ENCODE data around the gene RPS6KB2. TPM values are rescaled to one million over a fixed set of nuclear protein-coding genes. Genes with fewer than 3 reads are reported as not detected.

Gene RPS6KB2
- total and polyA plus RNA-seq, 5 donors = 29.0 to 39.6 (median 29.6) TPM

GRCh38 chr11:67390947-67391303 is 37.4 kb upstream of the RPS6KB2 start:
- Histone ChIP-seq H3K4me3 (ENCODE audit: low read length) (peak overlapping the region; percentile 73), H3K4me1 (ENCODE audit: control insufficient read depth, insufficient read depth, low read length) (peaks cover 2% of the 10 kb centered on the region), H3K27ac (ENCODE audit: low read length) (peak overlapping the region; percentile 44), H3K27me3 (ENCODE audit: control insufficient read depth, insufficient read depth) (no peaks in the 10 kb centered on the region), H3K9me3 (ENCODE audit: control insufficient read depth, low read length) (no peaks in the 10 kb centered on the region)
- DNase-seq (no peak), ATAC-seq (no peak)
- WGBS = 13% methylated on average over 15 of the region's 15 CpGs
- intact Hi-C loops (cut with DNase I) = loop anchor here in 3 of 4 donors (5.0 to 10.0 kb wide), 3 partner anchors 39 to 116 kb away; partner anchors contain the start of genes CDK2AP2 (in 2 of the 3), PITPNM1 (in 2 of the 3) and POLD4 (in 1 of the 3)

- DNase-seq (peak; percentile 96 to 99 (median 98)), ATAC-seq (peak; percentile 88 to 90)
- WGBS = under 1% methylated on average over 75 of the region's 75 CpGs
- peaks cover 2% of the 10 kb centered on the region for H3K4me1 ChIP-seq (ENCODE audit: control insufficient read depth, insufficient read depth, low read length)
- no peaks in the 10 kb centered on the region for H3K27me3 ChIP-seq (ENCODE audit: control insufficient read depth, insufficient read depth)
- H3K27ac ChIP-seq (ENCODE audit: low read length) = peak within 1 kb of the TSS; percentile 44
- H3K4me3 ChIP-seq (ENCODE audit: low read length) = peak within 1 kb of the TSS; percentile 73
- intact Hi-C loops (cut with DNase I) = loop anchor here in 3 of 4 donors (5.0 to 10.0 kb wide), 3 partner anchors 39 to 116 kb away; partner anchors contain the start of genes CDK2AP2 (in 2 of the 3), PITPNM1 (in 2 of the 3) and POLD4 (in 1 of the 3)
- no peaks in the 10 kb centered on the region for H3K9me3 ChIP-seq (ENCODE audit: control insufficient read depth, low read length)
Observed at GRCh38 chr11:67391304-67392182, 36.8 kb upstream of the RPS6KB2 start, which contains the start of gene RAD9A. RAD9A (plus strand) TSS chr11:67391986; CDS start chr11:67392045, 59 bp downstream.

DNA sequence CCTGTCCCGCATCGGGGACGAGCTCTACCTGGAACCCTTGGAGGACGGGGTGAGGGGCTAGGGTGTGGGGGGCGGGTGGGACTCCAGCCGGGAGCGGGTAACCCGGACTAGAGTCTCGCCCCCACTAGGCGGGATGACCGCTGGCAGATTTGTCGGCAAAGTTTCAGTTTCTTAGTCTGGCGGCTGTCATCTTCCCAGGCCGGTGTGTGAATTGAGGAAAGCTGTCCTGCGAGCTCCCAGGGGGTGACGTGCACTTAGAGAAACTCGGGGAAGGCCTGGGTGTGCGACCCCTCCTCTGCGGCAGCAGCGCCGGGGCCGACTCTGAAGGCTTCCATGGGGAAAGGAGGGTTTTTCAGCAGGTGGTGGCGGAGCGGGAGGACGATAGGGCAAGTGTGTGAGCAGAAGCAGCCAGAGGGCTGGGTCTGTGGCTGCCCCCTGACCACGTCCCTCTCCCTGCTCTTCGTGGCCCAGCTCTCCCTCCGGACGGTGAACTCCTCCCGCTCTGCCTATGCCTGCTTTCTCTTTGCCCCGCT is 36.0 kb upstream of the RPS6KB2 start:
- peak overlapping the region; percentile 73 for H3K4me3 ChIP-seq (ENCODE audit: low read length)
- H3K9me3 ChIP-seq (ENCODE audit: control insufficient read depth, low read length) = no peaks in the 10 kb centered on the region
- peak overlapping the region; percentile 32 for H3K27ac ChIP-seq (ENCODE audit: low read length)
- 8% methylated on average over 31 of the region's 31 CpGs for WGBS
- H3K4me1 ChIP-seq (ENCODE audit: control insufficient read depth, insufficient read depth, low read length) = peaks cover 2% of the 10 kb centered on the region
- ATAC-seq (peak; percentile 1), DNase-seq (no peak)
- no peaks in the 10 kb centered on the region for H3K27me3 ChIP-seq (ENCODE audit: control insufficient read depth, insufficient read depth)
- intact Hi-C loops (cut with DNase I) = loop anchor here in 3 of 4 donors (5.0 to 10.0 kb wide), 3 partner anchors 40 to 115 kb away; partner anchors contain the start of genes CDK2AP2 (in 2 of the 3), PITPNM1 (in 2 of the 3) and POLD4 (in 1 of the 3)

- H3K9me3 ChIP-seq (ENCODE audit: control insufficient read depth, low read length) = no peaks in the 10 kb centered on the region
- intact Hi-C loops (cut with DNase I) = loop anchor here in 3 of 4 donors (5.0 to 10.0 kb wide), 3 partner anchors 41 to 114 kb away; partner anchors contain the start of genes CDK2AP2 (in 2 of the 3), PITPNM1 (in 2 of the 3) and POLD4 (in 1 of the 3)
- H3K27ac ChIP-seq (ENCODE audit: low read length) = no peak overlapping the region
- no peak for ATAC-seq
- no peaks in the 10 kb centered on the region for H3K27me3 ChIP-seq (ENCODE audit: control insufficient read depth, insufficient read depth)
- peaks cover 2% of the 10 kb centered on the region for H3K4me1 ChIP-seq (ENCODE audit: control insufficient read depth, insufficient read depth, low read length)
- peak in 1 of 3 donors; percentile 47 for DNase-seq
- WGBS = 92% methylated on average over 18 of the region's 18 CpGs
- no peak overlapping the region for H3K4me3 ChIP-seq (ENCODE audit: low read length)
Observed at GRCh38 chr11:67393437-67393836, 34.9 kb upstream of the RPS6KB2 start.

- peaks cover 2% of the 10 kb centered on the region for H3K4me1 ChIP-seq (ENCODE audit: control insufficient read depth, insufficient read depth, low read length)
- intact Hi-C loops (cut with DNase I) = loop anchor here in 3 of 4 donors (5.0 to 10.0 kb wide), 3 partner anchors 42 to 113 kb away; partner anchors contain the start of genes CDK2AP2 (in 2 of the 3), PITPNM1 (in 2 of the 3) and POLD4 (in 1 of the 3)
Observed at GRCh38 chr11:67393990-67394389, 34.3 kb upstream of the RPS6KB2 start.

DNA sequence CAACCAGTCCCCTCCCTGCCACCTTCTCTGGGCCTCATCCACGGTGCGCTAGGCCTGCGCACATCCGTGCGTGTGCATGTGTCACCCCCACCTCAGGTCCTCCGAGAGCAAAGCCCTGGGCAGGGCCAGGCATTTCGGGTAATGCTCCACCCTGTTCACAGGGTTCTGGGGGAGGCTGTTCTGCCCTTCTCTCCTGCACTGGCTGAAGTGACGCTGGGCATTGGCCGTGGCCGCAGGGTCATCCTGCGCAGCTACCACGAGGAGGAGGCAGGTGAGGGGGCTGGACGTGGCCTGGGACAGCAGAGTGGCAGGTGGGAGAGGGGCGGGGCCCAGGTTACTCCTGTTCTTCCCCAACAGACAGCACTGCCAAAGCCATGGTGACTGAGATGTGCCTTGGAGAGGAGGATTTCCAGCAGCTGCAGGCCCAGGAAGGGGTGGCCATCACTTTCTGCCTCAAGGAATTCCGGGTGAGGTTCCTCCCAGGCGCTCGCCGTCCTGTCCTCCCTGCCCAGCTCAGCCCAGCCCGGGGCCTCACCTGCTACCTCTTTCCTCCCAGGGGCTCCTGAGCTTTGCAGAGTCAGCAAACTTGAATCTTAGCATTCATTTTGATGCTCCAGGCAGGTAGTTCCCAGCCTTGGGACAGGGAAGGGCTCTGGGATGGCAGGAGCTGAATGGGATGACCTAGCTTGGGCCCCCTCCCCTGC is 32.6 kb upstream of the RPS6KB2 start:
- no peaks in the 10 kb centered on the region for H3K9me3 ChIP-seq (ENCODE audit: control insufficient read depth, low read length)
- no peak overlapping the region for H3K27ac ChIP-seq (ENCODE audit: low read length)
- 85% methylated on average over 19 of the region's 19 CpGs for WGBS
- peaks cover 7% of the 10 kb centered on the region for H3K4me1 ChIP-seq (ENCODE audit: control insufficient read depth, insufficient read depth, low read length)
- intact Hi-C loops (cut with DNase I) = loop anchor here in 1 of 4 donors (10.0 kb wide), 1 partner anchor 109 kb away; the partner anchor contains the start of genes CDK2AP2 and PITPNM1
- ATAC-seq = no peak
- no peaks in the 10 kb centered on the region for H3K27me3 ChIP-seq (ENCODE audit: control insufficient read depth, insufficient read depth)
- peak in 1 of 3 donors; percentile 47 for DNase-seq
- H3K4me3 ChIP-seq (ENCODE audit: low read length) = no peak overlapping the region

More at GRCh38 chr11:67393990-67394389, 34.3 kb upstream of the RPS6KB2 start:
- WGBS = 77% methylated on average over 5 of the region's 5 CpGs
- Histone ChIP-seq H3K27me3 (ENCODE audit: control insufficient read depth, insufficient read depth) (no peaks in the 10 kb centered on the region), H3K27ac (ENCODE audit: low read length) (no peak overlapping the region), H3K4me3 (ENCODE audit: low read length) (no peak overlapping the region), H3K9me3 (ENCODE audit: control insufficient read depth, low read length) (no peaks in the 10 kb centered on the region)
- no peak for ATAC-seq
- DNase-seq = peak in 1 of 3 donors; percentile 30

DNA sequence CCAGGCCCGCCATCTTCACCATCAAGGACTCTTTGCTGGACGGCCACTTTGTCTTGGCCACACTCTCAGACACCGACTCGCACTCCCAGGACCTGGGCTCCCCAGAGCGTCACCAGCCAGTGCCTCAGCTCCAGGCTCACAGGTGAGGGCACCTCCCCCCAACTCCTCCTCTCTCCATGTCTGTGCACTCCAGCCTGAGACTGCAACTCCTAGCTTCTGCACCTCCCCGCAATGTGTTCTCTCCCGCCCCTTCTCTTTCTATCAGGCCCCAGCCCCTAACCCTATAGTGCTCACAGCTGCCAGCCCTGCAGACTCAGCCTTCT is 32.1 kb upstream of the RPS6KB2 start:
- no peaks in the 10 kb centered on the region for H3K9me3 ChIP-seq (ENCODE audit: control insufficient read depth, low read length)
- no peaks in the 10 kb centered on the region for H3K27me3 ChIP-seq (ENCODE audit: control insufficient read depth, insufficient read depth)
- peaks cover 9% of the 10 kb centered on the region for H3K4me1 ChIP-seq (ENCODE audit: control insufficient read depth, insufficient read depth, low read length)
- no peak for ATAC-seq
- intact Hi-C loops (cut with DNase I) = loop anchor here in 1 of 4 donors (10.0 kb wide), 1 partner anchor 109 kb away; the partner anchor contains the start of genes CDK2AP2 and PITPNM1
- peak in 1 of 3 donors; percentile 35 for DNase-seq
- no peak overlapping the region for H3K27ac ChIP-seq (ENCODE audit: low read length)
- H3K4me3 ChIP-seq (ENCODE audit: low read length) = no peak overlapping the region
- WGBS = 90% methylated on average over 7 of the region's 7 CpGs

DNA sequence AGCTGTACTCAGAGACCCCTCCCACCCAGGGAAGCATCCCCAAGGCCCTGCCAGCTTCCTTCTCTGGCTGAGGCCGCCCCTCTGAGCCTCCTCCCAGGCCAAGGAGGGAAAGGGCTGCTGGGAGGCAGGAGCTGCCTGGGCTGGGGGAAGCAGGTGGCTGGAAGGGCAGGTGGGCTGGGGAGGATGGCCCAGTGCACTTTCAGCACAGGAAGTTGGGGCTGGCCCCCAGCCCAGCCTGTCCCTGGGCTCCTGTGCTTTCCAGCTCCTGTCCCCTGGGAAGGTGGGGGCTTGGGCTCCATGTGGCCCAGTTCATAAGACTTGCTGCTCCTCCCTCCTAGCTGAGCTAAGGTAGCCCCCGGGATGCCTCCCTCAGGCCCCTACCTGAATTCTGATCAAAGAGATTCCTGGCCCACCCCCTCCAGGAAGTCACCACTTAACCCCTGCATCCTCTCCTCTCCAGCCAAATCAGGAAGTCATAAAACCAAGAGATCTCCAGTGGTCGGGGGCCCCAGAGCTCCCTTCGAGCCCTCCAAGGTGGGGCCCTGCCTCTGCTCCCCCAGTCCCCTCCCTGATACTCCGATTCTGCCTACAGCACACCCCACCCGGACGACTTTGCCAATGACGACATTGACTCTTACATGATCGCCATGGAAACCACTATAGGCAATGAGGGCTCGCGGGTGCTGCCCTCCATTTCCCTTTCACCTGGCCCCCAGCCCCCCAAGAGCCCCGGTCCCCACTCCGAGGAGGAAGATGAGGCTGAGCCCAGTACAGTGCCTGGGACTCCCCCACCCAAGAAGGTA is 31.5 kb upstream of the RPS6KB2 start:
- 51% methylated on average over 13 of the region's 13 CpGs for WGBS
- H3K27ac ChIP-seq (ENCODE audit: low read length) = no peak overlapping the region
- ATAC-seq = no peak

DNA sequence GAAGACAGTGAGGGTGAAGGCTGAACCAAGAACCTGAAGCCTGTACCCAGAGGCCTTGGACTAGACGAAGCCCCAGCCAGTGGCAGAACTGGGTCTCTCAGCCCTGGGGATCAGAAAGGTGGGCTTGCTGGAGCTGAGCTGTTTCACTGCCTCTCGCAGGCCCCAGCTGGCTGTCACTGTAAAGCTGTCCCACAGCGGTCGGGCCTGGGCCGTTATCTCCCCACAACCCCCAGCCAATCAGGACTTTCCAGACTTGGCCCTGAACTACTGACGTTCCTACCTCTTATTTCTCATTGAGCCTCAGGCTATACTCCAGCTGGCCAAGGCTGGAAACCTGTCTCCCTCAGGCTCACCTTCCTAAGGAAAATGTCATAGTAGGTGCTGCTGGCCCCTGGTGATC is 30.8 kb upstream of the RPS6KB2 start:
- WGBS = 57% methylated on average over 6 of the region's 6 CpGs
- intact Hi-C loops (cut with DNase I) = loop anchor here in 1 of 4 donors (10.0 kb wide), 1 partner anchor 107 kb away; the partner anchor contains the start of genes CDK2AP2 and PITPNM1
- no peaks in the 10 kb centered on the region for H3K9me3 ChIP-seq (ENCODE audit: control insufficient read depth, low read length)
- ATAC-seq (no peak), DNase-seq (no peak)
- H3K4me1 ChIP-seq (ENCODE audit: control insufficient read depth, insufficient read depth, low read length) = peaks cover 6% of the 10 kb centered on the region
- H3K27me3 ChIP-seq (ENCODE audit: control insufficient read depth, insufficient read depth) = no peaks in the 10 kb centered on the region
- no peak overlapping the region for H3K4me3 ChIP-seq (ENCODE audit: low read length)
- no peak overlapping the region for H3K27ac ChIP-seq (ENCODE audit: low read length)

More for the DNA sequence above, 31.5 kb upstream of the RPS6KB2 start:
- Histone ChIP-seq H3K4me3 (ENCODE audit: low read length) (no peak overlapping the region), H3K4me1 (ENCODE audit: control insufficient read depth, insufficient read depth, low read length) (peaks cover 9% of the 10 kb centered on the region), H3K27me3 (ENCODE audit: control insufficient read depth, insufficient read depth) (no peaks in the 10 kb centered on the region), H3K9me3 (ENCODE audit: control insufficient read depth, low read length) (no peaks in the 10 kb centered on the region)
- intact Hi-C loops (cut with DNase I) = loop anchor here in 1 of 4 donors (10.0 kb wide), 1 partner anchor 108 kb away; the partner anchor contains the start of genes CDK2AP2 and PITPNM1
- DNase-seq = peak in 1 of 3 donors; percentile 58

Data from right cardiac atrium (tissue), 5 donors.